Right renal pelvis (tissue), 4 donors: Measurements from ENCODE around the gene HLA-B. TPM values are rescaled to one million over a fixed set of nuclear protein-coding genes. Genes with fewer than 3 reads are reported as not detected.

Experiments used
- DNase-seq, 4 donors: peaks; one replicate each; pipeline ENCODE4 v3.0.0-alpha.2; 2013; ENCODE audit warnings: low read depth in 4 of 4, low spot score in 3 of 4, missing footprints in 1 of 4
- polyA plus RNA-seq, 4 donors: library from polyadenylated mRNA; unstranded; fragments of 120-200 nt; gene quantifications; one replicate each; pipeline ENCODE4 v1.2.1, GENCODE V29; 2013; ENCODE audit not compliant: insufficient read length in 4 of 4

HLA-B gene
- polyA plus RNA-seq, 4 donors, result 110 to 214 (median 158) TPM

DNA sequence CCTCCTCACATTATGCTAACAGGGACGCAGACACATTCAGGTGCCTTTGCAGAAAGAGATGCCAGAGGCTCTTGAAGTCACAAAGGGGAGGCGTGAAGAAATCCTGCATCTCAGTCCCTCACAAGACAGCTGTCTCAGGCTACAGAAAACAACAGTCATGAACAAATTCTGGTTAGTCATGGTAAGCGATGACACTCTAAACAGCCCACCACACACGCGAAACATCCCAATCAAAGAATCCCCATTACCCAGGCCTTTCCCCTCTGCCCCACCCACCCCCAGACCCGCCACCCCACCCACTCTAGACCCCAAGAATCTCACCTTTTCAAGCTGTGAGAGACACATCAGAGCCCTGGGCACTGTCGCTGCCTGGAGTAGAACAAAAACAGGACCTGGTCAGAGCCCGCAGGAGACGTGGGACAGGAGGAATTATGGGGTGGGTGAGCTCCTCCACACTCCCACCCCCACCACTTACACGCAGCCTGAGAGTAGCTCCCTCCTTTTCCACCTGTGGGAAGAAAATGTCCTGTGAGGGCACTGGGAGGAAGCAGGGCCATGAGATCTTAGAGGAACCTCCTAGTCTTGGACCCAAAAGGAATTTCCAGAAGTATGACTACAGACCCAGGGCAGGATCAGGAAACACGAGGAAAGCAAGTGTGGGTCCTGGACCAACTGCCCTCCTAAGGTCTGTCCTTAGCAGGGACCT is 2.7 kb downstream of the HLA-B start:
- DNase-seq, result no peak

DNA sequence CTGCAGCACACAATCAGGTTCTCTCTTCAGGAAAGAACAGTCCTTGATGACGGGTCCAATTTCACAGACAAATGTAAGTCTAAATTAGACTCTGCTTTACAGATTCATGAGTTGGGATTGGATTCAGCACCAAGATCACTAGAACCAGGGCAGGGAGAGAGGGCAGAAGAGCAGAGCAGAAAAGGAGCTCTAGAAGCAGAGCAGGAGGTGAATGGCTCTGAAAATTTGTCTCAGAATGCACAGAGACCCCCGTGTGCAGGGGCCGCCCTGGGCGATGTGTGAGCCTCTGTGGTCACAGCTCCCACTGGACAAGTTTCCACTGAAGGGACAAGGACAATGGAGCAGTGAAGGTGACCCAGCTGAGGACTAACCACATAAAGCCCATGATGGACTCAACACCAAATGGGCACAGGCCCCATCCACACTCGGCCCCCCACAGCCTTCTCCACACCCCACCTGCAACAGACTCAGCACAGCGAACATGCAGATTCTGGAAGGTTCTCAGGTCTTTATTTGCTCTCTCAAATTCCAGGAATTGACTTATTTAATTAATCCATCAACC is 3.5 kb downstream of the HLA-B start:
- no peak for DNase-seq

DNA sequence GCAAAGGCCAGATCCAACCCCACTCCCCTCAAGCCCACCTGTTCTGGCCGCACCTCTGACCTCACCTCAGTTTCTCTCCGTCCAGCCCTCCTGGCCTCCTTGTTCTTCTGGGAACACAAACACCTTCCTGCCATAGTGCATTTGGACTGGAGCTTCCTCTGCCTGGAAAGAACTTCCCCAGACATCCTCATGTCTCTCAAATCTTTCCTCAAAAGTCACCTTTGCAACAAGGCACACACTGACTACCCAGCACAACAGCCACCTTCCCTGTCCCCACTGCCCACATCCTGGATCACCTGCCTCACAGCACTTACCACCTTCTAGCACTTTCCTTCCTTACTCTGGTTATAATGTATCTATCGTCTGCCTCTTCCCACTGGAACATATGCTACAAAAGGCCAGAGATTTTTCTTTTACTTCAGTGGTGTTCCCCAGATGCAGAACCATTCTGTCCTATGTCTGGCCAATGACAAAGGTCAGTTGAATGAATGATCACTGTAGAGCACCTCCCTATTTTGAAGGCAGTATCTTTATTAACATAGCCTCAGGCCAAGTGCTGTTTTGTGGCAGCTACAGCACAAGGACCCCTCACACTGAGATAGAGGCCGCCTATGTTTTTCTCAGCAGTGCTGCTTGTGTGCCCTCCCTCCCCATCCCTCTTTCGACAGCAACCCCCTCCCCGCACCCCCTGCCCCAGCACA is 4.1 kb downstream of the HLA-B start:
- no peak for DNase-seq

DNA sequence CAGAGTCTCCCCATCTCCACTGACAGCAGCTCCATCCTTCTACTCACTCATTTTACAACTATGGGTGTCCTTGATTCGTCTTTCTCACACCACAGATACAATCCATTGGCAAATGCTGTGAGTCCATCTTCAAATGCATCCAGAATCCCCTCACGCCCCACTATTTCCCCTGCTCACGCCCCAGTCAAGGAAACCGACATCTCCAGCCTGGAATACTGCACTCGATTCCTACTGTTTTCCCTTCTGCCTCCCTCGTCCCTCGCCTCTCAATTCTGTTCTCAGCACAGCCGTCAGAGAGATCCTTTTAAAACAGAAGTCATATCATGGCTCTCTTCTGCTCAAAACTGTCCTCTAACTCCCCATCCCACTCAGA is 4.7 kb downstream of the HLA-B start:
- no peak for DNase-seq

DNA sequence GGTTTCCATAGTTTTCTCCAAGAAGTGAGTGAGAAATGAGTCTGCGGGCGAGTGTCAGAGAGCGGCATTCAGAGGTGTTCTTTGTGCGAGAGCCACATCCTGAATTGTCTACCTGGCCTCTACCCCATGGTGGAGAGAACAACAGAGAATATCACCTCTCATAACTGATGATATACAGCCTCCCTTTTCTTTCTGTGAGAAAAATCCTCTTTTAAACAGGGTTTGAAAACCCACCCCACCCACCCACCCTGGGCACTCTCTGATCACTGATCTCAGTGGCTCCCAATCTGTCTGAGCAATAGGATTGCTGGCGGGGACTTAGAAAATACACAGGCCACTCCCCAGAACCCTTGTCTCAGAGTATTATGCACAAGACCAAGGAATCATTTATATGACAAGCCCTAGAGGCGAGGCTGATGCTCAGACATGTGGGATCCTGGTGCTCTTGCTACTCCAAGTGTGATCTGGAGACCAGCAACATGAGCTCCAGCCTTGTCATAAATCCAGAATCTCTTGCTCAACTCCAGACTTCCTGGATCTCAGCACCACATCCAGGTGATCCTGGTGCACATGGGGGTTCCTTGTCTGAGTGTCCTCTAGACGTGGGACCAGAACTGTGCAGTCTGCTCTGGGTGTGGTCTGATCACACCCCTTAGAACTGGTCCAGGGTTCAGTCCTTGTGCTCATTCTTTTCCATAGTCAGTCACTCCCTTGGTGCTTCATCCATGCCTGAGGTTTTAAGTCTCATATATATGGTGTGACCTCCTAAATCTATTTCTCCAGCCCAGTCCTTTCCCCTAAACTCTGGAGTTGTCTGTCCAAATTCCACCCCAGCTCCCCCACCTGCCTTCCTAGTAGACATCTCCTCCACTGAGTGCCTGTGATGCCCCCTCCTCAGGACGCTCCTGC is 5.3 kb downstream of the HLA-B start:
- DNase-seq, result no peak

DNA sequence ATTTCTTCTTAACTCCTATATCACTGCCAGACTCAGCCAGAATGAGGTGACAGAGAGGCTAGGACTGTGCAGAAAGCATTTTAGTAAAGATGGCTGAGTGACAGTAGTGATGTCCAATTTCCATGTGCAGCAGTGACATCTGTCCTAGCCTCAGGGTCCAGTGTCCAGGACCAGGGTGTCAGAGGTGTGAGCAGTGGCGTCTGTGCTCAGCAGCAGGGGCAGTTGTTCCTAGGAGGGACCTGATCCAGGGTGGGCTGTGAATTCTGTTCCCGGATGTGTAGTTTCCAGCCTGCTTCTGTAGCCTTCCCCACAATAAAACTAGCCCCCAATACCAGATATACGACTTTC is 6.0 kb downstream of the HLA-B start:
- no peak for DNase-seq

DNA sequence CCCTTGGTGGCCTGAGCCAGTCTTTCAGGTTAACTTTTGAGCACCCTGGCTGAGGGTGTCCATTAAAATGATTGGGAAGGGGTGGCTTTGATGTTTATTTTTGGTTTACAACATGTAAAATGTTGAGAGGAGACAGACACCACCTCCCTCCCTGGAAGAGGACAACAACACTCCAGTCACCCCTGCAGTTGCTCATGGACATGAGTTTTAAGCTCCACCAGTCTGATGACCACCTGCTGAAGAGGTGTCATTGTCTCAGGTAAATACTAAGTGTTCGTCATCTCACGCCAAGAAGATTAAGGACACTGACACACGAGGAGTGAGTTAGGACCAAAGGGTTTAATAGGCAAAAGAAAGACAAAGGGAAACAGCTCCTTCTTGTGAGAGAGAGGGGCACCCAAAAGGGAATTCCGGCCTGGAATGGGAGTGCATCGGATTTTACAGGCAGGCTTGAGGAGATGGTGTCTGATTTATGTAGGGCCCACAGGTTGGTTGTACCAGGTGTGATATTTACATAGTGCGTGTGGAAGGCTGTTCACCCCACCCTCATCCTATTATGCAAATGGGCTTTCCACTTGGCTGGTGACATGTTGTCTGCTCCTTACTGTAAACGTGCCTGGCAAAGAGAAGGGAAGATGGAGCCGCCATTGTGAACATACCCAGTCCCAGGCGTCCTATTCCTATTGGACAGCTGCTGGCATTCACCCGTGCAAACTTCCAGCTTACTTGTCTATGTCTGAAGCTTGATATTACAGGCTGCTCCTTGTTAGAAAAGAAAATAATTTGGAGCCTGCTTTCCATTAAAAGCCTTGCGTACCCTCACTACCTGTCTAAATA is 6.6 kb downstream of the HLA-B start:
- no peak for DNase-seq

DNA sequence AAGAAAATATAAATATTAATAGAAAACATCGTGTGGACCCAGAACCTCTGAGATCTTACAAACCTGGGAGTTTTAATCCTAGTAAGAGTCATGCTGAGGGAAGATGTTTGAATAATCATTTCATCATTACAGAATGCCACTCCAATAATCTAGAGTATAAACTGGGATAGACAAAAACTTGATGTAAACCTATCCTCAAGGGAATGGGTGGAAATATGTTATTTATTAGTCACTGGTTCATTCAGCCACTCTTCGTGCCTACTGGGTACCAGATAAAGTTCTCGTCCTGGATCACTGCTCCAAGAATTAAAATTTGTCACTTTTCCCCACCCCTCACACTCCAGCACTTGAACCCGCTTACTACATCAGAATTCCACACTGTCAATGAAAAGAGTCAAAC is 7.7 kb downstream of the HLA-B start:
- no peak for DNase-seq

DNA sequence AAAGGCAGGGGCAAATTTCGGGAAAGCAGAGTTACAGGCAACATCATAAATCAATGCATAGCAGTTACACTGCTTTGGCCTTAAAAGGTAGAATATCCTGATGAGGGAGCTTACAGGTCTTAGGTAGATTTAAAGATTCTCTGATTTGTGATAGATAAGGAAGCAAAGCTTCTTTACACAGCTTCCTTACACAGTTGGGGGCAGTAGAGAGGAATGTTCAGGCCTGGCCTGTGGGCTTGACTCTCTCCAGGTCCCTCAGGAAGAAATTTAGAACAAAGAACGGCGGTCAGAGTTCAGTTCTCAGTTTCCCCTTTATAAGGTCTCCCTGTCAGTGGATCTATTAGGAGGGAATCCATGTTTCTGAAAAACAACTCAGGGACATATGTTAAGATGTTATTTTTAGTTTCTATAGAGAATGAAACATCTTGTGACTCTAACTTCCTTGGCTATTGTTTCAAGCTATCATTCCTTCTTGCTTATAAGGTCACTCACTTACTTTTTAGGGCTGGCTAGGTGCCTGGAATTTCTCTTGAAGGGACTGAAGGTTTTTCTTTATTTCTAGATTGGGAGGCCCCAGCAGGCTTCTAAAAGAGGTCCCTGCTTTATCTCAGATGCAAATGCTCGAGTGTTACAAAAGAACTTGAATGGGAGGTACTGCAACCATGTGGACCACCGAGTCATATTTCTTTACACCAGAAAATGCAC is 11.8 kb downstream of the HLA-B start:
- no peak for DNase-seq

DNA sequence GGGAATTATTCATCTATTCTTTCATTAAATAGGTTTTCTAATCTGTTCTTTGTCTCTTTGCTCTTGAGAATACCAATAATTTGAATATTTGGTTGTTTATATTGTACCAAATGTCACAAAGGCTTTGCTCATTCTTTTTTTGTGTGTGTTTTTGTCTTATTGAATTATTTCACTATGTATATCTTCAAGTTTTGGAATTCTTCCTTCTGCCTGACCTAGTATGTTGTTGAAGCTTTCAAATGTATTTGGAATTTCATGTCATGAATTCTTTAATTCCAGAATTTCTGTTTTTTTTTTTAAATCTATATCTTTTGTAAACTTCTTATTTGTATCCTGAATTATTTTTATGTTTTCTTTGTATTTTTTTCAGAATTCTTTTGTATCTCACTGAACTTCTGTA is 16.8 kb downstream of the HLA-B start:
- DNase-seq, result no peak

DNA sequence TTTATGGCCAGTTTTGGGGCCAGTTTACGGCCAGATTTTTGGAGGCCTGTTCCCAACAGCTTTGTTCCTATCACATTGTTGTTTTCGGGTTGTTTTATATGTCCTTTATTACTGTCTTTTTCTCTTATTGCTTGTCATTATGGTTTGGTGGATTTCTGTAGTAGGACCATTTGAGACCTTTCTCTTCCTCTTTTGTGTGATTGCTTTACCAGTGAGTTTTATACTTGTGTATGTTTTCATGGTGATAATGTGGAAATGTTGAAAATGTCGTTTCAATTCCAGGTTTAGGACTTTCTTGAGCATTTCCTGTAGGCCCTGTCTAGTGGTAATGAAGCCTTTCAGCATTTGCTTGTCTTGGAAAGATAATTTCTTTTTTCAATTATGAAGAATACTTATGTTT is 17.8 kb downstream of the HLA-B start:
- DNase-seq, result no peak

DNA sequence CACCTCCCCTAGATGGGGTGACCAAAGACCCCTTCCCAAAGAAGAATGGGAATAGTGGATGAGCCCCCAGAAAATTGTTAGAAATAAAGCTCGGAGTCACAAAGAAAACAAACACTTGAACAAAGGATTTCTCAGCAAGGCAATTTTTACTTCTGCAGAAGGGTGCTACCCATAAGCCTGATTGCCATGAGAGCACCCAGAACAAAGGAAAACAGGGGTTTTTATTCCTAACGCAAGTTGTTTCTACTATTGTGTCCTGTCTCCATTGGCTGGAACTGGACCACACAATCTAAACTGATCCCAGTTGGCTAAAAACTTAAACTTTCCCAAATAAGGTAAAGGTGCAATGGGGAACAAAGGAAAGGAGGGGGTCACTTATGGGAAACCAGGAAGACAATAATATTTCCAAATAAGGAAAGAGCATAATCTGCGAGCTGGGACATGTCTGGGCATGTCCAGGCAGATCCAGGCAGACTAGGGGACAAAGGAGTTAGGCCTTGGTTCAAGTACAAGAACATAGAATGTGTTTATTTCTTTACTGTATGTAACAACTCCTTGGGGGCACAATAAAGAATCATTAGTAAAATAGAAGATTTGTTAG is 20.0 kb downstream of the HLA-B start:
- DNase-seq, result no peak

DNA sequence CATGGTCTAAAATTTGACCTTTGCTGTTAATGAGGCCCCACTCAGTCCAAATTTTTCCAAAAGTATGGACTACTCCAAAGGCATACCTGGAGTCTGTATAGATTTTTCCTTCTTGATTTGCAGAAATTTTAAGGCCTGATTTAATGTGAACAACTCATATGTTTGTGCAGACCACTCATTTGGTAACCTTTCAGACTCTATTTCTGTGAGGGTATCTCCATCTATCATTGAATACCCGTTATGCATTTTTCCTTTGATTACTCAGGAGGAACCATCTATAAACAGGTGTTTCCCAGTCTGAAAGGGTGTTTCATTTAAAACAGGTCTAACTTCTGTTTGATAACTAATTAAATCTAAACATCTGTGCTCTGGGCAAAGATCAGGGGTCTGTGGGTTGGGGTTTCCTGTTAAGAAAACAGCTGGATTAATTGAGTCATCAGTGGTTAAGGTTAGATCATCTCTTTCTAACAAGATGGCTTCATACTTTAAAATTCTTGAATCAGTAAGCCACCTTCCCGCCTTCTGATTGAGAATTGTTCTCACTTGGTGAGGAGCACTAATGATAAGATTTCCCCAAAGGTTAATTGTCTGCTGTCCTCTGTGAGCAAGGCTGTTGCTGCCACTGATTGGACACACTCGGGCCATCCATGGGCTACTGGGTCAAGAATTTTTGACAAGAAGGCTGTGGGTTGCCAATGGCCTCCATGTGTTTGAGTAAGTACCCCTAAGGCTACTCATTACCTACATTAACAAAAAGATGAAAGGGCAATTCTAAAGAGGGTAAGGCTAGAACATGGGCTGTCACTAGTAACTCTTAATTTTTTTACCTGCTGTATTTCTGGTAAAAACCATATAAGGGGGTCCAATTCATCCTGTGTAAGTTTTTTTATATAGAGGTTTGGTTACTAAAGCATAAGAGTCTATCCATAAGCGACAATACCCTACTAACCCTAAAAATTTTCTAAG is 24.1 kb downstream of the HLA-B start:
- DNase-seq, result no peak

DNA sequence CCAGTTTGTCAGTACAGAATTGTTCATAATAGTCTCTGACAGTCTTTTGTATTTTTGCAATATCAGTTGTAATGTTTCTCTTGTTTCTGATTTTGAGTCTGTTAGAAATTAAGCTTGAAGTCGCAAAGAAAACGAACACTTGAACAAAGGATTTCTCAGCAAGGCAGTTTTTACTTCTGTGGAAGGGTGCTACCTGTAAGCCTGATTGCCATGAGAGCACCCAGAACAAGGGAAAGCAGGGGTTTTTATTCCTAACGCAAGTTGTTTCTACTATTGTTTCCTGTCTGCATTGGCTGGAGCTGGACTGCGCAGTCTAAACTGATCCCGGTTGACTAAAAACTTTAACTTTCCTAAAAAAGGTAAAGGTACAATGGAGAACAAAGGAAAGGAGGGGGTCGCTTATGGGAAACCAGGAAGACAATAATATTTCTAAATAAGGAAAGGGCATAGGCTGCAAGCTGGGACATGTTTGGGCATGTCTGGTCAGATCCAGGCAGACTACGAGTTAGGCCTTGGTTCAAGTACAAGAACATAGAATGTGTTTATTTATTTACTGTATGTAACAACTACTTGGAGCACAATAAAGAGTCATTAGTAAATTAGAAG is 28.5 kb downstream of the HLA-B start:
- DNase-seq, result no peak

DNA sequence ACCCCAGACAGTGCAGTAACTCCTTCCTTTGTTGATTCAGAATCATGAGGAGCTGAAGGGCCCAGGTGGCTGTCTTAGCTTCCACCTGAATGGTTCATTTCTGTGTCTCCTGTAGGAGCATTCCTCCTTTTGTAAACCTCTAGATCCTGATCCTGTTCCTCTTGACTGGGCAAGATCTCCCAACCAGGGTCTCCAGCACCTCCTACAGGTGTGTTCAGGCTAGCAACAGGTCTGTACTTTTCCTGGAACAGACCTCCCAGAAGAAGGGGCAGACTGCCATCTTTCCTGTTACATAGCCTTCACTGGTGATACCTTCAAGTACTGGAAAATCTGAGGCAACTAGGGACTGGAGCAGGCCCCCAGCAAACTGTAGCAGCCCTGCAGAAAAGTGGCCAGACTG is 35.2 kb downstream of the HLA-B start:
- no peak for DNase-seq

DNA sequence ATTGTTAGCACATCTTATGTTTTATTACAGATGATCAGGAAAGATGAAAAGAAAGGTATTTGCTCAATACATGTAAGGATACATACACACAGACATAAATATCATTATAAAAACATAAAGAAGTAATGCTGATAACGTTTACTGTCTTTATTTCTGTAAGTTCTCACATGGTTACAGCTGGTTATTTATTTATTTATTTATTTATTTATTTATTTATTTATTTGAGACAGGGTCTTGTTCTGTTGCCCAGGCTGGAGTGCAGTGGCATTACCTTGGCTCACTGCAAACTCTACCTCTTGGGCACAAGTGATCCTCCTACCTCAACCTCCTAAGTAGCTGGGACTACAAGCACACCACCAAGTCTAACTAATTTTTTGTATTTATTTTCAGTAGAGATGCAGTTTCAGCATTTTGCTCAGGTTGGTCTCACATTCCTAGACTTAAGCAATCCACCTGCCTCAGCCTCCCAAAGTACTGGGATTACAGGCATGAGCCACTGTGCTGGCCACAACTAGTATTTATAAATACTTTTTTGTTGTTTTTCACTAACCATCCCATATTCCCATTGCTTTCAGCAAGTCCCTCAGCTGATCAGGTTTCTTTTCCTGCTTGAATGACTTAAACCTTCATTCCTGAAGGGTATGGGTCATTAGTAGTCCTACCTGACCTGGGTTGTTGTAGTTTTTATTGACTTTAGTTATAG is 35.8 kb downstream of the HLA-B start:
- DNase-seq, result no peak

DNA sequence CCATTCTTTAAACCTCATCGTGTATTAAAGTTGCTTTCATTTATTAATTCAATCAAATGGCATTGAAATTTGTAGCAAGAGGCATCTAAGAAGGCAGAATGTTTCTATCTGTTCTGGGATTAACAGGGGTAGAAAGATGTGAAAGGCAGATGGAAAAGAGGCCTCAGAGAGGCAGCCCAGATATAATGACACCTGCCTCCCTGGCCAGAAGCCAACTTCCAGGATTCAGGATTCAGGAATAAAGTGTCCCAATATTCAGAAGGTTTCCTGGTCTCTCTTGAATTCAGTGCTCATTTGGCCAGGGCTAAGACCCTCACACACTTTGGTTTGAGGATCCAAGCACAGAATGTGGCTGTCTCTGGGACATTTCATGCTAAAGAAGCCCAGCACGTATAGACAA is 39.9 kb downstream of the HLA-B start:
- DNase-seq, result no peak
